Measurements from ENCODE around the gene ZXDC.

DNA sequence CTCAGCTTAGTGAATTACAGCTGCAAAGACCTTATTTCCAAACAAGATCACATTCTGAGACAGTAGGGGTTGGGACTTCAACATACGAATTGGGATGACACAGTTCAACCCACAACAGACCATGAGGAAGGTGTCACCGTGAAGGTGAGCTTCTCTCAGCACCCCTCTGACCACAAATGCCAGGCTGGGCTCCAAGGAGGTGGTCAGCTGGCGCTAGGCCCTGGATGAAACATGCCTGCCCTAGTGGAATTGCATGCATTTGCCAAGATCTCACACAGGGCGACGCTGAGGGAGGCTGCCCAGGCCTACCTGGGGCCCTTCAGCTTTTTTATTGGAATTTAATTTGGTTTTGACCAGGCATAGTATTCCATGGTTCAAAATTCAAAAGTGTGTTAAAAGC, 79.2 kb downstream of the ZXDC start:
- TF ChIP-seq, protein P1, sequence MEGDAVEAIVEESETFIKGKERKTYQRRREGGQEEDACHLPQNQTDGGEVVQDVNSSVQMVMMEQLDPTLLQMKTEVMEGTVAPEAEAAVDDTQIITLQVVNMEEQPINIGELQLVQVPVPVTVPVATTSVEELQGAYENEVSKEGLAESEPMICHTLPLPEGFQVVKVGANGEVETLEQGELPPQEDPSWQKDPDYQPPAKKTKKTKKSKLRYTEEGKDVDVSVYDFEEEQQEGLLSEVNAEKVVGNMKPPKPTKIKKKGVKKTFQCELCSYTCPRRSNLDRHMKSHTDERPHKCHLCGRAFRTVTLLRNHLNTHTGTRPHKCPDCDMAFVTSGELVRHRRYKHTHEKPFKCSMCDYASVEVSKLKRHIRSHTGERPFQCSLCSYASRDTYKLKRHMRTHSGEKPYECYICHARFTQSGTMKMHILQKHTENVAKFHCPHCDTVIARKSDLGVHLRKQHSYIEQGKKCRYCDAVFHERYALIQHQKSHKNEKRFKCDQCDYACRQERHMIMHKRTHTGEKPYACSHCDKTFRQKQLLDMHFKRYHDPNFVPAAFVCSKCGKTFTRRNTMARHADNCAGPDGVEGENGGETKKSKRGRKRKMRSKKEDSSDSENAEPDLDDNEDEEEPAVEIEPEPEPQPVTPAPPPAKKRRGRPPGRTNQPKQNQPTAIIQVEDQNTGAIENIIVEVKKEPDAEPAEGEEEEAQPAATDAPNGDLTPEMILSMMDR (IDR thresholded peaks at IDR 0.05; ENCODE audit: extremely low read depth in 1 of 2, insufficient read depth in 1 of 2, low read depth in 1 of 2, low read length in 2 of 2), result no peak
- TF ChIP-seq FOS (IDR thresholded peaks at IDR 0.05; ENCODE audit: borderline replicate concordance, insufficient read depth, low read length) (no peak), GATA2 (IDR thresholded peaks at IDR 0.05; ENCODE audit: insufficient read depth, insufficient read length, low read depth, low read length) (no peak), POLR2A (IDR thresholded peaks at IDR 0.05; ENCODE audit: low read depth, low read length) (no peak)
- TF ChIP-seq, protein P2, sequence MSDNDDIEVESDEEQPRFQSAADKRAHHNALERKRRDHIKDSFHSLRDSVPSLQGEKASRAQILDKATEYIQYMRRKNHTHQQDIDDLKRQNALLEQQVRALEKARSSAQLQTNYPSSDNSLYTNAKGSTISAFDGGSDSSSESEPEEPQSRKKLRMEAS (IDR thresholded peaks at IDR 0.05; ENCODE audit: insufficient read depth, insufficient read length), result no peak

Data from endothelial cell of umbilical vein (primary cell).